ENCODE data around the gene IL12RB2.

- TF ChIP-seq POLR2A (IDR thresholded peaks at IDR 0.05), result no peak
- TF ChIP-seq CTCF (IDR thresholded peaks at IDR 0.05), result no peak
Observed at GRCh38 chr1:67368046-67368514, 60.4 kb downstream of the IL12RB2 start.
